Left ventricle myocardium inferior (tissue), 1 donor: Measurements from ENCODE around the gene ACLY. TPM values are rescaled to one million over a fixed set of nuclear protein-coding genes. Genes with fewer than 3 reads are reported as not detected.

Source experiments
- DNase-seq: peaks from one replicate; pipeline ENCODE4 v3.0.0-alpha.2; 2020
- H3K27ac ChIP-seq: fragments of 200-600 bp; replicated peaks from 2 replicates; pipeline ENCODE4 v1.8.0; 2021
- H3K27me3 ChIP-seq: fragments of 200-600 bp; 2 replicates; pipeline ENCODE4 v1.8.0; 2021; ENCODE audit warnings: low read depth
- H3K36me3 ChIP-seq: fragments of 200-600 bp; 2 replicates; pipeline ENCODE4 v1.8.0; 2021
- H3K4me1 ChIP-seq: fragments of 200-600 bp; 2 replicates; pipeline ENCODE4 v1.8.0; 2021
- H3K4me3 ChIP-seq: fragments of 200-600 bp; 2 replicates; pipeline ENCODE4 v1.8.0; 2021; ENCODE audit warnings: mild to moderate bottlenecking, moderate library complexity
- H3K9me3 ChIP-seq: fragments of 200-600 bp; replicated peaks from 2 replicates; pipeline ENCODE4 v1.8.0; 2021
- CTCF ChIP-seq: fragments of 200-600 bp; IDR thresholded peaks from 2 replicates; pipeline ENCODE4 v1.8.0; 2021; ENCODE audit warnings: antibody characterized with exemption, mild to moderate bottlenecking, borderline replicate concordance
- intact Hi-C: fragments of 100-400 bp; cut with micrococcal nuclease; formaldehyde crosslinking; loops from one replicate; pipeline ENCODE4 v1.11.0; 2022
- total RNA-seq: library from RNA; stranded (reverse); fragmentation: NEBNext Ultra II Directional; extraction: Animal tissue kit (Norgen Biotek cat#: 25700); gene quantifications from one replicate; pipeline ENCODE4 v1.2.1, GENCODE V29; 2021
- donor health status: DM: no; HTN: yes; CAD: no; lungs with severe emphysema.

Gene ACLY
- total RNA-seq, 1 donor from 2014 or later = 23.5 TPM

GRCh38 chr17:41825175-41825845 is 93.4 kb downstream of the ACLY start:
- no peak overlapping the region for H3K27ac ChIP-seq
- peaks cover 47% of the 10 kb centered on the region for H3K36me3 ChIP-seq
- intact Hi-C loops = no loop called here
- no peaks in the 10 kb centered on the region for H3K9me3 ChIP-seq
- no peaks in the 10 kb centered on the region for H3K27me3 ChIP-seq
- no peak for DNase-seq
- no peak for TF ChIP-seq CTCF
- no peak overlapping the region for H3K4me3 ChIP-seq
- H3K4me1 ChIP-seq = no peaks in the 10 kb centered on the region

GRCh38 chr17:41824086-41824485 is 94.7 kb downstream of the ACLY start:
- DNase-seq = no peak
- intact Hi-C loops = no loop called here
- no peaks in the 10 kb centered on the region for H3K4me1 ChIP-seq
- H3K27me3 ChIP-seq = peaks cover 3% of the 10 kb centered on the region
- H3K4me3 ChIP-seq = no peak overlapping the region
- H3K9me3 ChIP-seq = no peaks in the 10 kb centered on the region
- H3K36me3 ChIP-seq = peaks cover 36% of the 10 kb centered on the region
- no peak overlapping the region for H3K27ac ChIP-seq
- TF ChIP-seq CTCF = no peak

GRCh38 chr17:41823580-41823979 is 95.2 kb downstream of the ACLY start:
- TF ChIP-seq CTCF = no peak
- H3K27ac ChIP-seq = no peak overlapping the region
- no peak for DNase-seq
- no peaks in the 10 kb centered on the region for H3K4me1 ChIP-seq
- peaks cover 3% of the 10 kb centered on the region for H3K27me3 ChIP-seq
- H3K9me3 ChIP-seq = no peaks in the 10 kb centered on the region
- intact Hi-C loops = no loop called here
- peaks cover 31% of the 10 kb centered on the region for H3K36me3 ChIP-seq
- H3K4me3 ChIP-seq = no peak overlapping the region

GRCh38 chr17:41823141-41823524 is 95.6 kb downstream of the ACLY start:
- DNase-seq = no peak
- TF ChIP-seq CTCF = no peak
- intact Hi-C loops = no loop called here
- no peaks in the 10 kb centered on the region for H3K4me1 ChIP-seq
- peaks cover 3% of the 10 kb centered on the region for H3K27me3 ChIP-seq
- peaks cover 27% of the 10 kb centered on the region for H3K36me3 ChIP-seq
- no peaks in the 10 kb centered on the region for H3K9me3 ChIP-seq
- no peak overlapping the region for H3K27ac ChIP-seq
- no peak overlapping the region for H3K4me3 ChIP-seq

- Histone ChIP-seq H3K4me1 (no peaks in the 10 kb centered on the region), H3K27me3 (peaks cover 3% of the 10 kb centered on the region), H3K4me3 (no peak overlapping the region), H3K9me3 (no peaks in the 10 kb centered on the region), H3K36me3 (peaks cover 20% of the 10 kb centered on the region), H3K27ac (no peak overlapping the region)
- DNase-seq = no peak
- intact Hi-C loops = no loop called here
- no peak for TF ChIP-seq CTCF
These were observed 96.3 kb downstream of the ACLY start for GRCh38 chr17:41822216-41823140.
